Osteoblast (primary cell): ENCODE results near the gene SULF2. TPM values are rescaled to one million over a fixed set of nuclear protein-coding genes. Genes with fewer than 3 reads are reported as not detected.

Source experiments
- DNase-seq: peaks from one replicate; pipeline ENCODE4 v3.0.0; 2011; ENCODE audit warnings: low spot score, mixed read lengths; ENCODE audit not compliant: insufficient read length; ENCODE audit errors: missing footprints
- H2AFZ ChIP-seq: 2 replicates; pipeline ENCODE4 v1.6.0; 2011; ENCODE audit warnings: mild to moderate bottlenecking, low read length
- H3K27ac ChIP-seq: 2 replicates; pipeline ENCODE4 v1.5.1; 2011; ENCODE audit warnings: mild to moderate bottlenecking, low read depth, low read length, moderate library complexity
- H3K27me3 ChIP-seq: 2 replicates; pipeline ENCODE4 v1.6.0; 2012; ENCODE audit warnings: mild to moderate bottlenecking, control low read depth, inconsistent platforms, low read length, moderate library complexity; ENCODE audit not compliant: insufficient read depth
- H3K36me3 ChIP-seq: 2 replicates; pipeline ENCODE4 v1.5.1; 2011; ENCODE audit warnings: mild to moderate bottlenecking, low read length, control low read depth, moderate library complexity; ENCODE audit not compliant: insufficient read depth
- H3K4me1 ChIP-seq: 2 replicates; pipeline ENCODE4 v1.5.1; 2011; ENCODE audit warnings: mild to moderate bottlenecking, low read length, control low read depth, moderate library complexity; ENCODE audit not compliant: insufficient read depth
- H3K4me2 ChIP-seq: 2 replicates; pipeline ENCODE4 v1.6.0; 2011; ENCODE audit warnings: mild to moderate bottlenecking, low read length; ENCODE audit not compliant: insufficient read depth
- H3K4me3 ChIP-seq: fragments of 200-600 bp; sonication (generic); 3 replicates; pipeline ENCODE4 v1.5.1; 2012; ENCODE audit warnings: mild to moderate bottlenecking, low read length, inconsistent platforms; ENCODE audit not compliant: insufficient read depth
- H3K79me2 ChIP-seq: 2 replicates; pipeline ENCODE4 v1.6.0; 2012; ENCODE audit warnings: mild to moderate bottlenecking, low read length, control low read depth, inconsistent platforms; ENCODE audit not compliant: insufficient read depth
- H3K9me3 ChIP-seq: 2 replicates; pipeline ENCODE4 v1.5.1; 2011; ENCODE audit warnings: low read depth, low read length, control low read depth
- H4K20me1 ChIP-seq: 2 replicates; pipeline ENCODE4 v1.6.0; 2012; ENCODE audit warnings: mild to moderate bottlenecking, low read length, control low read depth; ENCODE audit not compliant: insufficient read depth
- CTCF ChIP-seq: IDR thresholded peaks from 2 replicates; pipeline ENCODE4 v1.5.1; 2011; ENCODE audit warnings: mild to moderate bottlenecking, low read depth, low read length, moderate library complexity; ENCODE audit errors: extremely low read depth
- total RNA-seq: library from RNA; depleted of rRNA; stranded (reverse); fragments of >200 nt; gene quantifications from 2 replicates; pipeline ENCODE4 v1.2.3, GENCODE V29; 2012

Gene SULF2
- total RNA-seq, 1 donor: 102 TPM

GRCh38 chr20:47701612-47702011, 83.7 kb downstream of the SULF2 start:
- H3K79me2 ChIP-seq: no peaks in the 10 kb centered on the region
- no peaks in the 10 kb centered on the region for H3K27me3 ChIP-seq
- H3K4me1 ChIP-seq: peaks cover 3% of the 10 kb centered on the region
- H3K4me3 ChIP-seq: no peak overlapping the region
- H4K20me1 ChIP-seq: no peaks in the 10 kb centered on the region
- H3K36me3 ChIP-seq: no peaks in the 10 kb centered on the region
- no peak for TF ChIP-seq CTCF
- no peak overlapping the region for H3K27ac ChIP-seq
- H2AFZ ChIP-seq: no peak overlapping the region
- H3K9me3 ChIP-seq: no peaks in the 10 kb centered on the region
- DNase-seq: no peak
- no peak overlapping the region for H3K4me2 ChIP-seq

- Histone ChIP-seq H3K27ac (no peak overlapping the region), H3K4me3 (no peak overlapping the region), H2AFZ (no peak overlapping the region)
Measured at GRCh38 chr20:47700327-47700726, 85.0 kb downstream of the SULF2 start.

GRCh38 chr20:47699818-47700217, 85.5 kb downstream of the SULF2 start:
- H3K4me3 ChIP-seq: no peak overlapping the region
- no peaks in the 10 kb centered on the region for H3K27me3 ChIP-seq
- H3K4me2 ChIP-seq: no peak overlapping the region
- no peaks in the 10 kb centered on the region for H3K79me2 ChIP-seq
- no peaks in the 10 kb centered on the region for H3K4me1 ChIP-seq
- no peaks in the 10 kb centered on the region for H3K36me3 ChIP-seq
- H4K20me1 ChIP-seq: no peaks in the 10 kb centered on the region
- H2AFZ ChIP-seq: no peak overlapping the region
- DNase-seq: no peak
- no peaks in the 10 kb centered on the region for H3K9me3 ChIP-seq
- no peak overlapping the region for H3K27ac ChIP-seq
- TF ChIP-seq CTCF: no peak

More at GRCh38 chr20:47700327-47700726, 85.0 kb downstream of the SULF2 start:
- no peak for TF ChIP-seq CTCF
- Histone ChIP-seq H3K4me2 (no peak overlapping the region), H3K4me1 (peaks cover 3% of the 10 kb centered on the region), H3K79me2 (no peaks in the 10 kb centered on the region), H3K9me3 (no peaks in the 10 kb centered on the region), H3K36me3 (no peaks in the 10 kb centered on the region), H3K27me3 (no peaks in the 10 kb centered on the region), H4K20me1 (no peaks in the 10 kb centered on the region)
- DNase-seq: no peak

- TF ChIP-seq CTCF: no peak
- no peak overlapping the region for H3K4me3 ChIP-seq
- no peaks in the 10 kb centered on the region for H3K79me2 ChIP-seq
- H3K27me3 ChIP-seq: no peaks in the 10 kb centered on the region
- H3K4me2 ChIP-seq: no peak overlapping the region
- H3K9me3 ChIP-seq: no peaks in the 10 kb centered on the region
- no peak overlapping the region for H3K27ac ChIP-seq
- H2AFZ ChIP-seq: no peak overlapping the region
- no peaks in the 10 kb centered on the region for H3K36me3 ChIP-seq
- H3K4me1 ChIP-seq: no peaks in the 10 kb centered on the region
- no peaks in the 10 kb centered on the region for H4K20me1 ChIP-seq
- no peak for DNase-seq
Measured at GRCh38 chr20:47698142-47698541, 87.1 kb downstream of the SULF2 start.
